Calu3 (cell line): Measurements from ENCODE around the gene FMN1. TPM values are rescaled to one million over a fixed set of nuclear protein-coding genes. Genes with fewer than 3 reads are reported as not detected.

Experiments
- BruUV-seq: library from RNA; stranded (reverse); fragments of 400-500 nt; replicated peaks from 2 replicates; lab custom pipeline; 2021; lab: Mats Ljungman, UMichigan
- CTCF ChIA-PET: fragments of 300-600 bp; sonication (Branson Sonifier 250); formaldehyde crosslinking; loops from one replicate; lab custom pipeline; 2022; ENCODE audit warnings: antibody characterized with exemption; lab: Charles Lee
- DNase-seq: peaks from one replicate; pipeline ENCODE4 v3.0.0; 2022
- H3K27ac Mint-ChIP-seq: one replicate; pipeline ENCODE4 v1.8.0; 2022; ENCODE audit warnings: mixed read lengths; ENCODE audit not compliant: unreplicated experiment
- H3K27me3 Mint-ChIP-seq: one replicate; pipeline ENCODE4 v1.8.0; 2022; ENCODE audit warnings: mixed read lengths; ENCODE audit not compliant: unreplicated experiment
- H3K36me3 Mint-ChIP-seq: one replicate; pipeline ENCODE4 v1.8.0; 2022; ENCODE audit warnings: mild to moderate bottlenecking, moderate library complexity, mixed read lengths; ENCODE audit not compliant: insufficient read depth, unreplicated experiment
- H3K4me1 Mint-ChIP-seq: one replicate; pipeline ENCODE4 v1.8.0; 2022; ENCODE audit warnings: mild to moderate bottlenecking, low read depth, mixed read lengths; ENCODE audit not compliant: unreplicated experiment
- H3K4me3 Mint-ChIP-seq: one replicate; pipeline ENCODE4 v1.8.0; 2022; ENCODE audit warnings: mild to moderate bottlenecking, low read depth, moderate library complexity, mixed read lengths; ENCODE audit not compliant: unreplicated experiment
- H3K9me3 Mint-ChIP-seq: one replicate; pipeline ENCODE4 v1.8.0; 2022; ENCODE audit warnings: low read depth, mixed read lengths; ENCODE audit not compliant: unreplicated experiment
- CTCF ChIP-seq: fragments of 200-600 bp; IDR thresholded peaks from one replicate; pipeline ENCODE4 v1.8.0; 2022; ENCODE audit warnings: antibody characterized with exemption; ENCODE audit not compliant: unreplicated experiment
- intact Hi-C: fragments of 100-400 bp; cut with micrococcal nuclease; formaldehyde crosslinking; loops from one replicate; pipeline ENCODE4 v1.10.0; 2022; ENCODE audit not compliant: unreplicated experiment
- total RNA-seq: library from RNA; stranded (reverse); gene quantifications from 2 replicates; pipeline ENCODE4 v1.2.3, GENCODE V29; 2022

The FMN1 gene
- total RNA-seq, 1 experiment from 2014 or later: 7.1 TPM

DNA sequence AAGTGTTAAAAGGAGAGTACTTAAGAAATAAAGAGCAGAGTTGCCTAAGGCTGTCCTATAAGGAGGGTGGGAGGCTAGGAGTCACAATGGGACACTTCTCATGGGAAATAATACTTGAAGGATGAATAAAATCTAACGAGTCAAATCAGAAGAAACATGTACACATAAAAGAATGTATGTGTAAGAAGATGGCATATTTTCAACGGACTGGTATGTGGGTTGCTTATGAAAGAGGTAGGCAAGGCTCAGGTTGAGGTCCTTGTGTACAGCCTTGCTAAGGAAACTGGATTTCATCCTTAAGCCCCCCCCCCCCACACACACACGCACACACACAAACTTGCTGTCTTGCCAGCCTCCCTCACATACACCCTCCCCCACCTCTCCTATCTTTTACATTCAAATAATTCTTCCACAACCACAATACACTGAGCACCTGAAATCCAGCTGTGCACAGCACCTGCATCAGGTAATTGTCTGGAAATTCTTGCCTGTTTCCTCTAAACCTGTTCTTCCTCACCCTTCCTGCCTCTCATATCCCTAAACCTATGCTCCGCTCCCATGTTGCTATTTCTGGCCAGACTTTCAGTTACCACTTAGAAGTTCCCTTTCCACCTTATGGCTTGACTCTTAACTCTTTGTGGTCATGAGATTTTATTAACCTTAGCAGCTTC, 79.2 kb downstream of the FMN1 start:
- CTCF ChIA-PET: no interaction called here
- no TSS peak for BruUV-seq
- Mint-ChIP-seq H3K36me3 (no peaks in the 10 kb centered on the region), H3K27me3 (no peaks in the 10 kb centered on the region), H3K9me3 (no peaks in the 10 kb centered on the region), H3K4me3 (no peak overlapping the region), H3K4me1 (no peaks in the 10 kb centered on the region), H3K27ac (no peak overlapping the region)
- no peak for TF ChIP-seq CTCF
- DNase-seq: no peak
- intact Hi-C loops: no loop called here

DNA sequence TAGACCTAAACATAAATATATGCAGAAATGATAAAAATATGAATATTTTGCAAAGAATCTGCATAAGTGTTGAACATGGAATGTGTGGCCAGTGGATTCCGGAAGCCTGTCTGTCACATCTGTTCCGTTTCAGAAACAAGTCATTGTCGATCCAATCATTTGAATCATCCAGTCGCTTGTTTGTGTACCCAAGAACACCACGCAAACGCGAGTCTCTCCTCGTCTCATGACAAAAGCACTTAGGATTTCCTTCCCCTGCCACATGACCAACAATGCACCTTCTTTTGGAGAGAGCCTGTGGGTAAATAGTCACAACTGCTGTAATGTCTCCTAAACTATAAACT, 80.2 kb downstream of the FMN1 start:
- no peaks in the 10 kb centered on the region for H3K27me3 Mint-ChIP-seq
- H3K36me3 Mint-ChIP-seq: no peaks in the 10 kb centered on the region
- TF ChIP-seq CTCF: no peak
- no peak overlapping the region for H3K4me3 Mint-ChIP-seq
- no TSS peak for BruUV-seq
- H3K27ac Mint-ChIP-seq: no peak overlapping the region
- DNase-seq: no peak
- H3K4me1 Mint-ChIP-seq: no peaks in the 10 kb centered on the region
- no peaks in the 10 kb centered on the region for H3K9me3 Mint-ChIP-seq
- CTCF ChIA-PET: interaction anchor here (0.9 kb wide), 1 partner anchor 13 kb away, joined by 4 read pairs; no protein-coding TSS in a partner anchor
- intact Hi-C loops: no loop called here

GRCh38 chr15:33113666-33114373, 80.7 kb downstream of the FMN1 start:
- intact Hi-C loops: no loop called here
- DNase-seq: no peak
- H3K36me3 Mint-ChIP-seq: no peaks in the 10 kb centered on the region
- no peak for TF ChIP-seq CTCF
- CTCF ChIA-PET: interaction anchor here (0.9 kb wide), 1 partner anchor 13 kb away, joined by 4 read pairs; no protein-coding TSS in a partner anchor
- no peaks in the 10 kb centered on the region for H3K27me3 Mint-ChIP-seq
- H3K9me3 Mint-ChIP-seq: no peaks in the 10 kb centered on the region
- no TSS peak for BruUV-seq
- no peak overlapping the region for H3K27ac Mint-ChIP-seq
- no peaks in the 10 kb centered on the region for H3K4me1 Mint-ChIP-seq
- no peak overlapping the region for H3K4me3 Mint-ChIP-seq

DNA sequence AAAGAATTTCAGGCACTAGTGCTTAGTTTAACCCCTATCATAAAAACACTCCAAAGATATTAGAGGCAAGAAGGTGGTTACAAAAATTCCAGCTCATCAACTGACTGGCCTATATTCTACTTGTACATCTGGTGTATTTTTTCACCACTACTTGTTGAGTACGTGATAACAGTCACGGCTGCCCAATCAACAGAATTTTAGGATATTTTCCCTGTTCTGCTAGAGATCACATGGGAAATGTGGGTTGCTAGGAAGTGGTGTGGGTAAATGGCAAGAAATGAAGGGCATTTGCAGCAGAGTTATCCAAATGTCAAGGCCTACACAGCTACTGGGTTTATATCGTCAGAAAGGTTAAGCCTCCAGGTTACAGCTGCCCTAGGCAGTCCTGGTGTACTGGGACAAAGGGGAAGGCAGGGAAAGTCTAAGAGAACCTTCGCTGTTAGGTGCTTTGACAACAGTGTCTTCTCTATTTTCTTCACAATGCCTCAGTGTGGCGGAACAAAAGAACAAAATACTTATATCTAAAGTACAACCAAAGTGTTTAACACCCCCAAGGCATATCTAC, 81.9 kb downstream of the FMN1 start:
- no peak for DNase-seq
- Mint-ChIP-seq H3K36me3 (no peaks in the 10 kb centered on the region), H3K4me3 (no peak overlapping the region), H3K9me3 (no peaks in the 10 kb centered on the region), H3K4me1 (no peaks in the 10 kb centered on the region), H3K27ac (no peak overlapping the region), H3K27me3 (peaks cover 1% of the 10 kb centered on the region)
- no peak for TF ChIP-seq CTCF
- CTCF ChIA-PET: no interaction called here
- no TSS peak for BruUV-seq
- intact Hi-C loops: no loop called here
